Measurements from ENCODE around the gene PCDHGB3.

DNA sequence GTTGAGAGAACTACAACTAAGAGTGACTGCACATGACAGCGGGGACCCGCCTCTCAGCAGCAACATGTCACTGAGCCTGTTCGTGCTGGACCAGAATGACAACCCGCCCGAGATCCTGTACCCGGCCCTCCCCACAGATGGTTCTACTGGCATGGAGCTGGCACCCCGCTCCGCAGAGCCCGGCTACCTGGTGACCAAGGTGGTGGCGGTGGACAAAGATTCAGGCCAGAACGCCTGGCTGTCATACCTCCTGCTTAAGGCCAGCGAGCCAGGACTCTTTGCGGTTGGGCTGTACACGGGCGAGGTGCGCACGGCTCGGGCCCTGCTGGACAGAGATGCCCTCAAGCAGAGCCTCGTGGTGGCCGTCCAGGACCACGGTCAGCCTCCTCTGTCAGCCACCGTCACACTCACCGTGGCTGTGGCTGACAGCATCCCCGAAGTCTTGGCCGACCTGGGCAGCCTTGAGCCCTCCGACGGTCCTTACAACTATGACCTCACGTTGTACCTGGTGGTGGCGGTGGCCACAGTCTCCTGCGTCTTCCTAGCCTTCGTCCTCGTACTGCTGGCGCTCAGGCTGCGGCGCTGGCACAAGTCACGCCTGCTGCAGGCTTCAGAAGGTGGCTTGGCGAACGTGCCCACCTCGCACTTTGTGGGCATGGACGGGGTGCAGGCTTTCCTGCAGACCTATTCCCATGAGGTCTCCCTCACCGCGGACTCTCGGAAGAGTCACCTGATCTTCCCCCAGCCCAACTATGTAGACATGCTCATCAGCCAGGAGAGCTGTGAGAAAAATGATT, 14.6 kb downstream of the PCDHGB3 start:
- no peak for TF ChIP-seq GABPA (tag; conservative IDR thresholded peaks at IDR 0.05; ENCODE audit: low read depth)
- no peak for TF ChIP-seq PYGO2 (tag; IDR thresholded peaks at IDR 0.05)
- no peak for TF ChIP-seq RBM17 (IDR thresholded peaks at IDR 0.05; ENCODE audit: borderline replicate concordance, low read depth, low read length)
- TF ChIP-seq ZNF324 (CRISPR knock-in tag; IDR thresholded peaks at IDR 0.05): no peak
- TF ChIP-seq CBX8 (IDR thresholded peaks at IDR 0.05; ENCODE audit: borderline replicate concordance, extremely low read depth, low read depth, low read length, poor library complexity, severe bottlenecking): no peak
- TF ChIP-seq, protein P1, sequence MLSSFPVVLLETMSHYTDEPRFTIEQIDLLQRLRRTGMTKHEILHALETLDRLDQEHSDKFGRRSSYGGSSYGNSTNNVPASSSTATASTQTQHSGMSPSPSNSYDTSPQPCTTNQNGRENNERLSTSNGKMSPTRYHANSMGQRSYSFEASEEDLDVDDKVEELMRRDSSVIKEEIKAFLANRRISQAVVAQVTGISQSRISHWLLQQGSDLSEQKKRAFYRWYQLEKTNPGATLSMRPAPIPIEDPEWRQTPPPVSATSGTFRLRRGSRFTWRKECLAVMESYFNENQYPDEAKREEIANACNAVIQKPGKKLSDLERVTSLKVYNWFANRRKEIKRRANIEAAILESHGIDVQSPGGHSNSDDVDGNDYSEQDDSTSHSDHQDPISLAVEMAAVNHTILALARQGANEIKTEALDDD (IDR thresholded peaks at IDR 0.05): no peak
- no peak for TF ChIP-seq ZFP1 (CRISPR knock-in tag; IDR thresholded peaks at IDR 0.05)
- TF ChIP-seq GATAD2B (IDR thresholded peaks at IDR 0.05; ENCODE audit: borderline replicate concordance): no peak
- TF ChIP-seq, protein P2, sequence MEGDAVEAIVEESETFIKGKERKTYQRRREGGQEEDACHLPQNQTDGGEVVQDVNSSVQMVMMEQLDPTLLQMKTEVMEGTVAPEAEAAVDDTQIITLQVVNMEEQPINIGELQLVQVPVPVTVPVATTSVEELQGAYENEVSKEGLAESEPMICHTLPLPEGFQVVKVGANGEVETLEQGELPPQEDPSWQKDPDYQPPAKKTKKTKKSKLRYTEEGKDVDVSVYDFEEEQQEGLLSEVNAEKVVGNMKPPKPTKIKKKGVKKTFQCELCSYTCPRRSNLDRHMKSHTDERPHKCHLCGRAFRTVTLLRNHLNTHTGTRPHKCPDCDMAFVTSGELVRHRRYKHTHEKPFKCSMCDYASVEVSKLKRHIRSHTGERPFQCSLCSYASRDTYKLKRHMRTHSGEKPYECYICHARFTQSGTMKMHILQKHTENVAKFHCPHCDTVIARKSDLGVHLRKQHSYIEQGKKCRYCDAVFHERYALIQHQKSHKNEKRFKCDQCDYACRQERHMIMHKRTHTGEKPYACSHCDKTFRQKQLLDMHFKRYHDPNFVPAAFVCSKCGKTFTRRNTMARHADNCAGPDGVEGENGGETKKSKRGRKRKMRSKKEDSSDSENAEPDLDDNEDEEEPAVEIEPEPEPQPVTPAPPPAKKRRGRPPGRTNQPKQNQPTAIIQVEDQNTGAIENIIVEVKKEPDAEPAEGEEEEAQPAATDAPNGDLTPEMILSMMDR (IDR thresholded peaks at IDR 0.05 in 2 of 3, conservative IDR thresholded peaks at IDR 0.05 in 1 of 3; ENCODE audit: insufficient read depth in 2 of 3, low read depth in 1 of 3, low read length in 3 of 3): no peak
- TF ChIP-seq HDAC2 (IDR thresholded peaks at IDR 0.05): no peak
- TF ChIP-seq ESRRA (IDR thresholded peaks at IDR 0.05; ENCODE audit: borderline replicate concordance, low read depth): no peak
- TF ChIP-seq HMGN3 (IDR thresholded peaks at IDR 0.05; ENCODE audit: borderline replicate concordance, extremely low read depth, insufficient read length, low read depth, low read length): no peak
- TF ChIP-seq POLR2AphosphoS5 (IDR thresholded peaks at IDR 0.05; ENCODE audit: control insufficient read depth, insufficient read depth, low read depth, low read length): no peak

Measured in K562 (cell line).